Prostate gland (tissue), 2 donors: Measurements from ENCODE around the gene CNTF. TPM values are rescaled to one million over a fixed set of nuclear protein-coding genes. Genes with fewer than 3 reads are reported as not detected.

Experiments used
- total RNA-seq, 2 donors: library from RNA; depleted of rRNA; stranded (reverse); fragments of >200 nt; gene quantifications; one replicate each; pipeline ENCODE4 v1.1.0, GENCODE V29; 2016

Gene CNTF
- total RNA-seq, 2 donors from 2014 or later = 0.74 TPM; not detected in 1

Other genes starting within 250 kb of the CNTF start
- not detected for gene OR5B3, start 215.8 kb upstream of the CNTF start, total RNA-seq
- gene OR5B2, start 194.5 kb upstream of the CNTF start, total RNA-seq = not detected
- not detected for gene OR5B12, start 180.4 kb upstream of the CNTF start, total RNA-seq
- gene OR5B21, start 114.6 kb upstream of the CNTF start, total RNA-seq = not detected
- gene LPXN, start 46.8 kb upstream of the CNTF start, total RNA-seq = 1 to 10 TPM; 5.4 to 9.4 TPM
- 10 to 100 TPM; 34.0 to 70.7 TPM for gene ZFP91, start 43.6 kb upstream of the CNTF start, total RNA-seq
- gene GLYAT, start 109.3 kb downstream of the CNTF start, total RNA-seq = not detected
- gene GLYATL2, start 222.0 kb downstream of the CNTF start, total RNA-seq = 1 to 10 TPM in 1 of 2 donors, under 1 TPM in 1; 0.45 to 1.7 TPM